HG03139 (cell line): ENCODE data around the gene HNRNPU.

Experiments used
- ATAC-seq: cut with Tn5 transposase; IDR thresholded peaks from one replicate; pipeline ENCODE4 v1.9.1; 2021; ENCODE audit not compliant: unreplicated experiment

The HNRNPU gene

GRCh38 chr1:244864253-244865027 lies at the start of gene HNRNPU:
TSS of gene HNRNPU (minus strand) at chr1:244864543. CDS start at chr1:244864307, 236 bp downstream.
- peak; percentile 57 for ATAC-seq

- no peak for ATAC-seq
Observed at GRCh38 chr1:244913806-244914205, 49.5 kb upstream of the HNRNPU start.

- no peak for ATAC-seq
Observed at GRCh38 chr1:244904119-244904518, 39.8 kb upstream of the HNRNPU start.

- no peak for ATAC-seq
Observed at GRCh38 chr1:244901400-244902015, 37.2 kb upstream of the HNRNPU start.

- ATAC-seq = no peak
Observed at GRCh38 chr1:244897476-244898254, 33.3 kb upstream of the HNRNPU start.

- no peak for ATAC-seq
Observed at GRCh38 chr1:244896550-244896949, 32.2 kb upstream of the HNRNPU start.

GRCh38 chr1:244893836-244894235 lies 29.5 kb upstream of the HNRNPU start:
- ATAC-seq = no peak

- no peak for ATAC-seq
Observed at GRCh38 chr1:244887281-244887680, 22.9 kb upstream of the HNRNPU start.

GRCh38 chr1:244881552-244882280 lies 17.4 kb upstream of the HNRNPU start:
- no peak for ATAC-seq

- ATAC-seq = no peak
Observed at GRCh38 chr1:244878681-244879080, 14.3 kb upstream of the HNRNPU start.

- no peak for ATAC-seq
Observed at GRCh38 chr1:244876228-244876910, 12.0 kb upstream of the HNRNPU start.

GRCh38 chr1:244874974-244875579 lies 10.7 kb upstream of the HNRNPU start:
- ATAC-seq = no peak

- no peak for ATAC-seq
Observed at GRCh38 chr1:244869950-244870349, 5.6 kb upstream of the HNRNPU start.

- ATAC-seq = no peak
Observed at GRCh38 chr1:244869364-244869827, 5.1 kb upstream of the HNRNPU start.

GRCh38 chr1:244868484-244869363 lies 4.4 kb upstream of the HNRNPU start:
- ATAC-seq = no peak

GRCh38 chr1:244866355-244866754 lies 2.0 kb upstream of the HNRNPU start:
- no peak for ATAC-seq

- no peak for ATAC-seq
Observed at GRCh38 chr1:244865820-244866219, 1.5 kb upstream of the HNRNPU start.

GRCh38 chr1:244865028-244865371 lies 657 bp upstream of the HNRNPU start:
- ATAC-seq = no peak
